ENCODE measurements around the gene WFDC10A.
"Not testable (repeated sequence)": the region's sequence is repeated elsewhere in the genome, so short reads cannot be mapped to it uniquely, and the experiment has no call there.

WFDC10A gene

DNA sequence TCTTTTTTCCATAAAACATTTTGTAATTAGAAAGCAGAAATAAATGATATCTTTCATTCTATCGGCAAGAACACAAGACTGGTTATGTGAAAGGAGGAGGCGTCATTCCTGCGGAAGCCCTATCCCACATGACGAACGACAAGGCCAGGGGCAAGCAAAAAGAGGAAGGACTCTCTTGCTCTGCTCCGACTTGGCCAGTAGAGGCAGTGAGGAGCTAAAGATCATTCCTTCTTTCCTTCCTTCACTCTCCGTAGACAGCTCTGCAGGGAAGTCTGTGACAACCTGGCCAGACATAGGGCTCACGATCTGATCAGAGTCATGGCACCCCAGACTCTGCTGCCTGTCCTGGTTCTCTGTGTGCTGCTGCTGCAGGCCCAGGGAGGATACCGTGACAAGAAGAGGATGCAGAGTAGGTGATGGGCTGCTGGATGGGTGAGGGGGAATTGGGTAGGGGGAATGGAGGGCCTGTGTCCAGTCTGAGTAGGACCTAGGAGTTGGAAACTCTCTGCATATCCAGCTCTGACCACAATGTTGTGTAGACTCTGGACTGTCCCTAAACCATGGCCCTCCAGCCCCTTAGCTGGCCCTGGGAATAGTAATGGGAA is at the start of gene WFDC10A:
WFDC10A (plus strand) TSS at position 244 of the 605 bp plus-strand sequence; CDS start at position 319, 75 bp downstream.
- H3K27ac ChIP-seq = no peak within 1 kb of the TSS
- peak; percentile 57 to 66 for DNase-seq
- no peaks in the 10 kb centered on the region for H3K36me3 ChIP-seq
- no peaks in the 10 kb centered on the region for H3K9me3 ChIP-seq
- no peak within 1 kb of the TSS for H3K4me3 ChIP-seq
- peak; percentile 36 to 46 for TF ChIP-seq CTCF (IDR thresholded peaks at IDR 0.05)
- H3K4me1 ChIP-seq = peaks cover 0 to 5% (median 0%) of the 10 kb centered on the region in 4 donors
- no peaks in the 10 kb centered on the region for H3K27me3 ChIP-seq
- intact Hi-C loops (cut with DNase I; ENCODE audit: low total_unique reads) = no loop called here

GRCh38 chr20:45581702-45582101 is 47.8 kb upstream of the WFDC10A start:
- no peak for DNase-seq

GRCh38 chr20:45583502-45583901 is 46.0 kb upstream of the WFDC10A start:
- Histone ChIP-seq H3K4me1 (no peaks in the 10 kb centered on the region), H3K4me3 (no peak overlapping the region), H3K9me3 (no peaks in the 10 kb centered on the region), H3K27me3 (peaks cover 0 to 2% of the 10 kb centered on the region in 2 donors), H3K27ac (no peak overlapping the region), H3K36me3 (no peaks in the 10 kb centered on the region)
- no peak for DNase-seq
- intact Hi-C loops (cut with DNase I; ENCODE audit: low total_unique reads) = no loop called here
- TF ChIP-seq CTCF (IDR thresholded peaks at IDR 0.05) = no peak

More at GRCh38 chr20:45581702-45582101, 47.8 kb upstream of the WFDC10A start:
- TF ChIP-seq CTCF (IDR thresholded peaks at IDR 0.05) = no peak
- no peak overlapping the region for H3K4me3 ChIP-seq
- no peaks in the 10 kb centered on the region for H3K9me3 ChIP-seq
- no peaks in the 10 kb centered on the region for H3K4me1 ChIP-seq
- peaks cover 0 to 2% of the 10 kb centered on the region in 2 donors for H3K27me3 ChIP-seq
- intact Hi-C loops (cut with DNase I; ENCODE audit: low total_unique reads) = no loop called here
- H3K27ac ChIP-seq = no peak overlapping the region
- H3K36me3 ChIP-seq = no peaks in the 10 kb centered on the region

GRCh38 chr20:45584294-45584693 is 45.2 kb upstream of the WFDC10A start:
- H3K27me3 ChIP-seq; DNase-seq; H3K36me3 ChIP-seq; H3K9me3 ChIP-seq; intact Hi-C loops (cut with DNase I; ENCODE audit: low total_unique reads); H3K4me3 ChIP-seq; H3K4me1 ChIP-seq; H3K27ac ChIP-seq: not testable (repeated sequence)

DNA sequence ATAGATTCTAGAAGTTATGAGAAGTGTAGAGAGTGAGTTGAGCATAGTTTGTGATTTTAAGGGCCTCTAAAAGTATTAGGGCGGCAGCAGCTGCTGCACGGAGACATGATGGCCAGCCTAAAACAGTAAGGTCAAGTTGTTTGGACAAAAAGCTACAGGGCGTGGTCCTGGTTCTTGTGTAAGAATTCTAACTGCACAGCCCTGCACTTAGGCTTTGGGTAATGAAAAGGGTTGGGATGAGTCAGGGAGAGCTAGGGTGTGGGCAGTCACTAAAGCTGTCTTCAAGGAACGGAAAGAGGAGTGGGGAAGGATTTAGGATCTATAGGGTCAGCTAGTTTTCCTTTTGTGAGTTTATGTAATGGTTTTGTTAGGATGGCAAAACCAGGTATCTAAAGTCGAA is 43.6 kb upstream of the WFDC10A start:
- H3K4me3 ChIP-seq; H3K9me3 ChIP-seq; H3K27me3 ChIP-seq; DNase-seq; intact Hi-C loops (cut with DNase I; ENCODE audit: low total_unique reads); H3K27ac ChIP-seq; H3K4me1 ChIP-seq; H3K36me3 ChIP-seq: not testable (repeated sequence)

GRCh38 chr20:45588800-45589199 is 40.7 kb upstream of the WFDC10A start:
- intact Hi-C loops (cut with DNase I; ENCODE audit: low total_unique reads) = no loop called here
- DNase-seq = no peak
- H3K27ac ChIP-seq = no peak overlapping the region
- no peak for TF ChIP-seq CTCF (IDR thresholded peaks at IDR 0.05)
- H3K36me3 ChIP-seq = no peaks in the 10 kb centered on the region
- H3K4me1 ChIP-seq = no peaks in the 10 kb centered on the region
- no peaks in the 10 kb centered on the region for H3K9me3 ChIP-seq
- no peaks in the 10 kb centered on the region for H3K27me3 ChIP-seq
- H3K4me3 ChIP-seq = no peak overlapping the region

- Histone ChIP-seq H3K9me3 (no peaks in the 10 kb centered on the region), H3K36me3 (no peaks in the 10 kb centered on the region), H3K27me3 (no peaks in the 10 kb centered on the region), H3K27ac (no peak overlapping the region), H3K4me1 (no peaks in the 10 kb centered on the region), H3K4me3 (no peak overlapping the region)
- intact Hi-C loops (cut with DNase I; ENCODE audit: low total_unique reads) = no loop called here
- DNase-seq = no peak
- TF ChIP-seq CTCF (IDR thresholded peaks at IDR 0.05) = no peak
Measured at GRCh38 chr20:45589725-45590124, 39.8 kb upstream of the WFDC10A start.
